Measurements from ENCODE around the gene ITGB8.

Gene ITGB8

DNA sequence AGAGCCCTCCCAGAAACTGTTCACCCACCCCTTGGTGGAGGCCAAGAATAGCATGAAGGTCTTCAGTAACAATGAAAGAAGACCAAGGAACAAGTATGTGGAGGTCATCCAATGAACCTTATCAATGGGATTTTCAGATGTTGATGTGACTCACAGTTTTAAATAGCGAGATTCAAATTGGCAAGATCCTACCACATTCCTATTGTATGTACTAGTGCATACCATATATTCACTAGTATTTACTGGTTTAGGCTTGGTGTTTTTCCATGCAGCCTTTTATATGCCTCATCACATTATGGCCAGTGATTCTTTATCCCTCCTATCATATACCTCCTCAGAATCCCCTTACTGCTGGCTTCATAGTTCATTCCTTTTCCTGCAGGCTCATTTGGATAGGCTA lies 54.4 kb downstream of the ITGB8 start:
- no peak for DNase-seq

DNA sequence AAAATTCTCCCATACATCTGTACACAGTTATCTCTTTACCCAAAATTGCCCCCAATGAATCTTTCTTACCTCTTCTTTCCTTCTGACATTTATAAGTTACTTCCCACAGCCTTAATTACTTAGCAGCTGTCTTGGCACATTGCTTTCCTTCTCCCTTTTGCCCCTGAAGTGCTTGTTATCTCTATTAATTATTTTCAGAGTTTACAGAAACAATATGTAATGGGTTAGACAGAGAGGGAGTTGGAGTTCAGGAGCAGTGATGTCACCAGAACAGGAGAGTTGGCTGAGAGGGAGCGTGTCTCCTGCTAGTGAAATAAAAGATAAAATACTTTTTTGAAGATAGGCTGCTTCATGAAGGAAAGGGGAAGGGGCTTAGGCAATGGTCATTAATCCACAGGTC lies 57.4 kb downstream of the ITGB8 start:
- no peak for DNase-seq

DNA sequence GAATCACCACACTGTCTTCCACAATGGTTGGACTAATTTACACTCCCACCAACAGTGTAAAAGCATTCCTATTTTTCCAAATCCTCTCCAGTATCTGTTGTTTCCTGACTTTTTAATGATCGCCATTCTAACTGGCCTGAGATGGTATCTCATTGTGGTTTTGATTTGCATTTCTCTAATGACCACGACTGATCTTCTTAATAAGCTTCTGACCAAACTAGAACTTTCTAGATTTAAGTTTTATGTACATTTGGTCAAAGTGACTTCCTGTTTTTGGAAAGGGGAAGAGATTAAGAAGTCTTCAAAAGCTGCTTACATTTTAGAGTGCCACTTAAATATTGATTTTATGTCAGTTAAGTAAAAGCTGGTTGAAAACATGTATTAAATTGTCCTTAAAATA lies 58.5 kb downstream of the ITGB8 start:
- peak in 1 of 2 donors; percentile 16 for DNase-seq

DNA sequence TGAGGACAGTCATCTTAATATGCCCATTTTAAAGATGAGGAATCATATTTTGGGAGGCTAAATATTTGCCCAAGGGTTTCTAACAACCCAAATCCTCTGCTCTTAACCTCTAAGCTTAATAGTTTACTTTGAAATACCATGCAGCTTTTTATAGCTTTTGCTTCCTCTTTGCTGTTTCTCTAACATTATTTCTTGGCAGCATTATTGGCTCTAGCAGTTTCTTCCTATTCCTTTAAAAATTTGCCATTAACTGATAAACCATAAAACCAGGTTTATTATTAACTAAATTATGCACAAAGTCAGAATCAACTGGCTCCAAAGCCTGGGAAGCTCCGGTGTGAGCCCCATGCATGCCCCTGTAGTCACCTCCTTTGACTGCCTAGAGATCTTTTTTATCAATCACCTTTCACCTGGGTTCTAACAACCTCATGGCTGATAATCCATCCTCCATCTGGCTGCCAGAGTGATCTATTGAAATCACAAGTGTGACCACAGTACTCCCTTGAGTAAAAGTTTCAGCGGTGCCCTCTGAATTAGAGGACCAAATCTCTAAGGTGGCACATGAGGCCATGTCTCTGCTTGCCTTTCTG lies 62.4 kb downstream of the ITGB8 start:
- no peak for DNase-seq

DNA sequence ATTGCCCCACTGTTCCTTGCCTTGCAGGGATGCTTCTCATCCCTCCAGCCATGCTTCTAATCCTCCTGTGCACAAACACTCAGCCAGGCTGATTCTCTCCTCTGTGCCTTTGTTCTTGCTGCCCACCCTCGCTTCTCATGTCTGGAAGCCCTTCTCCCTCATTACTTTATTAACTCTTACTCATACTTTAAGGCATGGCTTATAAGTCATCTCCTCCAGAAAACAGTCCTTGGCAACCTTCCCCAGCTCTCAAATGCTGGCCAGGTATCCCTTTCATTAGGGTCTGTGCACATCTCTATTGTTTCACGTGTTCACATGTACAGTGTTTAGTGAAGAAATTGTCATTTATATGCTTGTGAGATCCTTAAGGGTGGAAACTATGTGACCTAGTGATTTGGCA lies 62.9 kb downstream of the ITGB8 start:
- no peak for DNase-seq

DNA sequence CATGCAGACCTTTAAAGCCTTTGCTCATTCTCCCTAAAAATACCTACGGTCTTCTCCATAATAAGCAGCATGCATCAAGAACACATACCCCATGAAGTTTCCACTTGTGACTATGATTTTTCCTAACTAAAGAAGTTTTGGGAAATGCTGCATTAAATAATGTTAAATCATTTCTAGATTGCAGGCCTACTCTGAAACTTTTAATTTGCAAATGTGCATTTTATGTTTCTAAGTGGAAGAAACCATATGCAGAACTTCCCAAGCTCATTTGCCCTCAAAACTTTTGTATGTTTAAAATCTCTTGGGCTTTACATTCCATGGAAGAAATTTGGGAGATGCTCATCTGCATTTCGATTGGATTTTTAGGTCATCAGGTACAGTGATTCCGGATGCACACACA lies 63.6 kb downstream of the ITGB8 start:
- no peak for DNase-seq

DNA sequence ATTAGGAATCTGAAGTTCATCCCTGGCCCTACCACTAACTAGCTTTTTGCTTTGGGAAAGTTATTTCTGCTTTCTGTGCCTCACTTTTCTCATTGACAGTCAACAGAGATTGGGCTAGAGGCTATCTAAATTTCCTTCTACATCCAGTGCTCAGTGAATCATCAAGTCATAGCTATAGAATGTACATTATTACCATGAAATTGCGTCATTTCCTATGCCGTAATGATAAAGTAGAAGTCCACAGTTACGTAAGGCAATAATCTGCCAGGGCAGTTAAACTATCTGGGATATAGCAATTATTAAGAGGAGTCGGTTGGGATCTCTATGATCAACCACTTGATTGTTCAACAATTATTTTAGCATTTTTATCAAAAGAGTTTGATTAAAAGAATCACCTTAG lies 64.4 kb downstream of the ITGB8 start:
- no peak for DNase-seq

DNA sequence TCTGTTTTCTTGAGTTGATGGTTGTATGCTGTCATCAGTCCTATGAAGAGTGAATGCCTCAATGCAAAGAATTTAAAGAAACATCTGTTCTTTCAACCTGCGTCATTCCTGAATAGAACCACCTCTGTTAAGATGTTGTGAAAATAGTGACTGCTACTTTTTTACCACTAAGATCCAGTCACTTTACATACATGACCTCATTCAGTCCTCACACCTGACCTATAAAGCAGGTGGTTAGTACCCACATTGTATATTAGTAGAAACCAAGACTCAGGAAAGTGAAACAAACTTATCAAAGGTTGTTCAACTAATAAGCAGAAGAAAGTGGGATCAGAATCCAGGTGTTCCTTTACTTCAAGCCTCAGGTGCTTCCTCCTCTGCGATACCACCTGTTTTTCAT lies 64.8 kb downstream of the ITGB8 start:
- no peak for DNase-seq

DNA sequence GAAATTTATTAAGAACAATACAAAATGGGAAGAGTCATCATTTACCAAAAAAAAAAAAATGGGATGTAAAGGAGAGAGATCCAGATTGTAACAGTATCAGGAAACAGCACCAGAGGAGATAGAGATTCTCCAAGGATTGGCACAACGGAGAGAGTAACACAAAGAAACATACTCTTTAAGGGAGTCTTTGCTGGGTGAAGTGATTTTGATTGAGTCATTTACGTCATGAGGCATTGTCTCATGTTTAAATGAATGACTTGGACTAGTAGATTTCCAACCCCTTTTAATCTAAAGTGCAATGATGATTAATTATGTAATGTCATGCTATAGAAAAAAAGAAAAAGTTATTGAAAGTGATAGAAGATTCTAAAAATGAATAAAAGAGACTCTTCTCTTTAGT lies 68.8 kb downstream of the ITGB8 start:
- DNase-seq = no peak

DNA sequence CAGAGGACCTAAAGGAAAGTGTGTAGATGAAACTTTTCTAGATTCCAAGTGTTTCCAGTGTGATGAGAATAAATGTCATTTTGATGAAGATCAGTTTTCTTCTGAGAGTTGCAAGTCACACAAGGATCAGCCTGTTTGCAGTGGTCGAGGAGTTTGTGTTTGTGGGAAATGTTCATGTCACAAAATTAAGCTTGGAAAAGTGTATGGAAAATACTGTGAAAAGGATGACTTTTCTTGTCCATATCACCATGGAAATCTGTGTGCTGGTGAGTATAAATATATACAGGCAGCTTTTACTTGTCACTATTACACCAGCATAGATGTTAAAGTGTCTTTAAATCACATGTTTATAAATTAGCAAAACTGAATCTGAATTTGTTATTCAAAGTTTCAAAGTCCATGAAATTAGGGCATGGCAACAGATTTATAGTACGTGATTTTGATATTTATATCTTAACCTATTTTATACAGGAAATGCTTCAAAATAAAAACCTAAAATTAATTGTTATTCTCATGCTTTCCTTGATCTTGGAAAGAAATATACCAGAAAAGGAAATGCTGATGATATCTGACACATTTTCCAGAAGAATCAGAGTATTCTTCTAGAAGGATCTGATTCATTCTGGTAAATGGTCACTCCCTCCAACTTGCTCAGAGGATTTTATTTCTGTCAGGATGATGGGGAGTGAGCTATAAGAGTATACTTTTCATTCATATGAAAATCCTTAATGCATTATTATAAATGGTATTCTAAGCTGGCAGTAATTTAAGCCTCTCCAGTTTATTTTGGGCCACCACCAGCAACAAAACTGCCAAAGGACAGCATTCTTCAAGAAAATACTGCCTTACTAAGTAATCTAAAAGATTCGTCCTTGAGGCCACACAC lies 71.4 kb downstream of the ITGB8 start:
- DNase-seq = no peak

DNA sequence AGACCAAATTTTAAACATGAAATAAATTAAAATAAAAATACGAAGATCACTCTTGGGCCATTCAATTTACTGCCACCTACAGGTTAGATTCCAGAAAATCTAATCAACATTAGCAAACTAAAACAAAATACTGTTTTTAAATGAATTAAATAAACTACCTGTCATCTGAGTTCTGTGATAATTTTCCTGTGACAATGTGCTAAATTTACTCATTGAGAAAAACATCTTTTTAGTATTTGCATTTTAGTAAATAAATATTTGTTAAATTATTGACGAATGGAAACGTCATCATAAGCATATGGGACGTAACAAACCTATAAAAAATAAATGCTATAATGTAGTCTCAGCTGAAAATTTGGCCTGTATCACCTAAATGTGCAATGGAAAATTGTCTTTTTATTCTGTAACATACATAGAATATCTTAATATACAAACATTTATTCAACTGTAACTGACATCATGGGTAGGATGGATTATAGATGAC lies 72.1 kb downstream of the ITGB8 start:
- peak in 1 of 2 donors; percentile 18 for DNase-seq

DNA sequence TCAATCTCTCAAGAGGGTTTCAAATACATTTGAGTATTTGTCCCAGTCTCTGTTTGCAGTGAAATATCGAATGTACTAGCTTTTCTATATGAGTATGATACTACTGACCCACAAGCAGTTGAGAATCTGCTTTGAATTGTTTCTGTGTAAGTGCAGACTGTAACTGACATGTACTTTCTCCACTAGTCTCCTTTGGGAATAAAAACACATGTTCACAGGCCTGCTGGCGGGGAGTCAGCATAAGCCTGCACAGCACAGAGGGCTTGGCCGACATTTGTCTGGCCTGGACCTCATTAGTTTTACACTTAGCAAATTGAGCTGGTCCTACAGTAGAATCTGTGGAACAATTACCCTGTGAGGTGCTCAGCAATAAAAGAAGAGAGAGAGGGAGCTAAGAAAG lies 72.6 kb downstream of the ITGB8 start:
- no peak for DNase-seq

DNA sequence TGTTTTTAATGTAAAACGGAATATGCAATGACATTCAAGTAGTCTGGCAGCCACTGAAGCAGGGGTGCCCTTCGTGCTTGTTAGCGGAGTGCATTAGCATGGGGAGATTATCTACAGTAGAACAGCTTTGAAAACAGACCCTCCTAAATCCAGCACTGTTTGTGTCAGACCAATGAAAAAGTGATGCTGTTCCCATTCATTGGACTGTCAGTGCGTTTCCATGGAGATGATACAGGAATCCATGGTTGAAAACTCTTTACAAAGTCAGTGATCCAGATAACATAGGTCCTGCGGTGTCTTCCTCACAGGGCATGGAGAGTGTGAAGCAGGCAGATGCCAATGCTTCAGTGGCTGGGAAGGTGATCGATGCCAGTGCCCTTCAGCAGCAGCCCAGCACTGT lies 73.6 kb downstream of the ITGB8 start:
- DNase-seq = no peak

DNA sequence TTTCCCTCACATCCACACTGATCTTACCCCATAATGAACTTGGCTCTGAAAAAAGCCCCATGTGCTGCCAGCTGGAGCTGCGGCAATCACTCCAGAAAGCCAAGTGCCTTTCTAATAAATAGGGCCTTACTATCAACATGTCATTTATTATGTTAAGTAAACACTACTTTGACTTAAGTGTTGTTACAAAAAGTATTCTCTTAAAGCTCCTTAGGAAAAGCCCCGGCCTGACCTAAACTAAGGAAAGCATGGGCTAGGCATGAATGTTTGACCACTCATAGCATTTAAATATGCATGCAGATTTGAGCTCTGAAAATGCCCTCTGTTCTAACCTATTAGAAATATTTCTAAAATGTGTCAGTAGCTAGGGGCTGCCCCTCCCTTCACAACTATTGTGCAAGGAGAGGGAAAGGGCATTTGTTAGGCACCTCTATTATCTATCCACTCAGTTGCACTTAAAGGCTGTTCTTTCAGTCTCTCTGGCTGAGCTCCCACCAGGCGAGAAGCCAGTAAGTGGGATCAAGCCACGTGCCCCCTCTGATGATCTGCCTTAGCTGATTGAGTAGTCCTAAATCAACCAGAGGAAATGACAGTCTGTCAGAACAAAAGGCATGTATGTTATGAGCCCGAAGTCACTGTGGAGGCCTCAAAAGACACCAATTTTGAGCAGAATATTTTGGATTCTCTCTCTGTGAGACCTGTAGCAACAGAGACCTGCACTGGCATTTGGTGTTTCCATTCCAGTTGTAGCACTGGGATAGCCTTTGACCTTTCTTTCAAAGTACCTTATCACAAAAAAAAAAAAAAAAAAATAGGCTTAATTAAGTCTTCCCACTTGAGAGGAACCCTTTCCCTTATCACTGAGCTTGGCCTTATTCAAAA lies 77.1 kb downstream of the ITGB8 start:
- DNase-seq = no peak

DNA sequence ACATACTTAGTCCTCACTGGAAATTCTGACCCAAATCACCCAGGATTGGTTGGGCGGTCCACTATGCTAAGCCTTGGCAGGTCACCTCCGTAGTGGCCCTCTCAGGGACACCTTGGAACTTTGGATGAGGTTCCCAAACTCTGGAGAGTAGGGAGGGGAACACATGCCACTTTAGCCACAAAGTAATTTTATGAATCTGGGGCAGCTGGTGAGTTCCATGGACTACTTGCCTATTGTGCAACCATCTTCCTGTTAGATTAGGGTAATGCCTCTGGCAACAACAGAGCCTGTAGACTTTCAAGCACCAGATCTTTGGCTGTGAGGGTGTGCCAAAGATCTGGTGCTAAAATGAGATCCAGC lies 77.7 kb downstream of the ITGB8 start:
- no peak for DNase-seq

DNA sequence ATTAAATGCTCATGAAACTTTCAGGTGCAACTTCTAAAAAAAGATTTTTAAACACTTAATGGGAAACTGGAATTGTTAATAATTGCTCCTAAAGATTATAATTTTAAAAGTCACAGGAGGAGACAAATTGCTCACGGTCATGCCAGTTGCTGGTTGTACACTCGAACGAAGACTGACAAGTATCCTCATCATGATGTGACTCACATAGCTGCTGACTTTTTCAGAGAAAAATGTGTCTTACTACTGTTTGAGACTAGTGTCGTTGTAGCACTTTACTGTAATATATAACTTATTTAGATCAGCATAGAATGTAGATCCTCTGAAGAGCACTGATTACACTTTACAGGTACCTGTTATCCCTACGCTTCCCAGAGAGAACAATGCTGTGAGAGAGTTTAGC lies 79.3 kb downstream of the ITGB8 start:
- no peak for DNase-seq

DNA sequence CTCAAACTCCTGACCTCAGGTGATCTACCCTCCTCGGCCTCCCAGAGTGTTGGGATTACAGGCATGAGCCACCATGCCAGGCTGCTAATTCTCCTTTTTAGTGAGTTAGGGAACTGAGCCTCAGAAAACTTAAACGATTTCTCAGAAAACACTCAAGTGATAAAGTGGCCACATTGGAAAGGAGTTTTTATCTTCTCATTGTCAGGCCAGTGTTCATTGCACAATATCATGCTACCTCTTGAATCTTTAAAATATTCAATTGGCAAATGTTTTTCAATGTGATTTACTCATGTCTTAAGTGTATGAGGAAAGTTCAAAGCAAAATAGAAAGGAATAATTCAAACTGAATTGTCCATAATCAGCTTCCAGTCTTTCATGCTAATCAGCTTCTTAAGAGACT lies 80.7 kb downstream of the ITGB8 start:
- DNase-seq = no peak

DNA sequence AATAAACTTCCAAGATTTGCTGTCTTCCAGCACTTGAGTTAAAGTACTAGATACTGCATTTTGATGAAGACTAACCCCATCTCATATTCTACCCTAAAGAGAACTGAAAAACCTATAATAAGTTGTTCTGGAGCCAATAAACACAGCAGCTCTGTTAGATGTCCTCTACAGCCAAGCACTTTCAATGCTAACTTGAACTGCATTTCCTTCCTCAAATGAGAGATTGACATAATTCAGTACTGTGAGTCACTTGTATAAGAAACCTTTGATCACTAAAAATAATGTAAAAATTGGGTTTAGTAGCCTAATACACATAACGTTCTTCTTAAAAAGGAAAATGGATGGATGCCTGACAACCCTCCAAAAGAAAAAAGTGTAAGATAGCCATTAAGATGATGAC lies 81.3 kb downstream of the ITGB8 start:
- DNase-seq = no peak

DNA sequence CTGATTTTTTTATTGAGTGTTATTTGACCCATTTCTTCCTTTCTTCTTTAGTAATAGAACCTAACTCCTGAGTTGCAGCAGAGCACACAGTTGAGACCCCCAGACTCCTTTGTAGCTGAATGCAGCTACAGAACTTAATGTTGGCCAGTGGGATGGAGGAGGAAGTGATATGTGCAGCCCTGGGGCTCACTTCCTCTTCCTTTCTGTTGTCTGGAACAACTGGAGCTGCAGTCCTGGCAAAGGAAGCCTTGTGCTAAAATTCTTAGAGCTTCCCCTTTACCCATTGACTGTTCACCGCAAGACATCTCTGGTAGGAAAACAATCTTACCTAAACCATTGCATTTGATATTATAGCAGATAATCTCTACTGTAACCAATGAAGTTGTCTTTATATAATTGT lies 86.6 kb downstream of the ITGB8 start:
- no peak for DNase-seq

DNA sequence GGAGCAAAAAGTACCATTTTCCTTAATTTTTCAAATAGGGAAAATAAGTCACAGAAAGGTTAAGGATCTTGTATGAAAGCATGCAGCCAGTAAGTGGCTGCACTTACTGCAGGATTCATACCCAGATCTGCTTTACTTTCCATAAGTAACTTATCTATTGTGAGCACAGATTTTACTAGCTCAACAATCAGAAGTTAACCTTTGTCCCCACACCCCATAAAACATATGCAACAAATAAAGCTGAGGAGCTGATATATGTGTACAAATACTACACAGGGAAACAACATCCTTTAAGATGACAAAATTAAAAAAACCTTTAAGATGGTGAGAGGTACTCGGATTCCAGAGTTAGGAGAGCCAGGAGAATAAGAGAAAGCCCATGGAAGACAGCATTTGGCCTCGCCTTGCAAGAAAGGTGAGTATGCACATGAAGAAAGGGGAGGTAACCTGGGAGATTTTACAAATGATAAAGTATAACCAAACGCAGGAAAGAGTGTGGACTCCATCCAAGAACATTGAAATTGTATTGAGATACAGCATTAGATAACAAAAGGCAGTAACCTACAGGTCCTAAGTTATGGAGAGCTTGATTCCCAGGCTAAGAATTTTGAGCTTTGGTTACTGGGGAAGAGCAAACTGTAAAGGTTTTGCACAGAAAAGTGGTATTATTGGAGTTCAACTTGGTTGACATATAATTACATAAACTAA lies 87.1 kb downstream of the ITGB8 start:
- DNase-seq = no peak

DNA sequence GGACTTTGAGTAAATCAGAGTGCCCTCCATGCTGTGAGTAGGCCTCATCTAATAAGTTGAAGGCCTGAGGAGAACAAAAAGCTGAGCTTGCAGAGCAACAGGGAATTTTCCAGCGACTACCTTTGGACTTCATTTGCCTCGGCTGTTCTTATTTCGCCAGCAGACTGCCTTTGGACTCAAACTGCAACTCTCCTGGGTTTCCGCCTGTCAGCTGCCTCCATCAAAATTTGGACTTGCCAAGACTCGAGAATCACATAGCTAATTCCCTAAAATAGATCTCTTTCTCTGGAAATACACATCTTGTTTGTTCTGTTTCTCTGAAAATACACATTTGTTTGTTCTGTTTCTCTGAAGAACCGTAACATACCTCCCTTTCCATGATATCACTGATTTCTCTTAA lies 93.8 kb downstream of the ITGB8 start:
- DNase-seq = no peak

DNA sequence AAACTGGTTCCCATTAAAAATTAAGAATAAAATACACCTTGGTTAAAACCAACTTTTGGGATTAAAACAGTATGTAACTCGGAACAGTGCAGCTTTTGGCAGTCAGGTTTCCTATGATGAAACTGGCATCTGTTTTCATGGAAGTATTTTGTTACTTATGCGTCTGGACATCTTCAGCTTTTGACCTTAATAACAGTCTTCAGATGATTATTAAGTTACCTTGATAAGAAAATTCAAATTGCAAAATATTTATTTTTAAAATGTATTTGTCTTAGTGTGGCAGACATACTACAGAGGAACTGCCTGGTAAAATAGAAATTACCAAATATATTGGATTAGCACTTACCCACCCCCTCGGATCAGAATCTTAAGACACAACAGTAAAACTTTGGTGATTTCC lies 100.0 kb downstream of the ITGB8 start:
- DNase-seq = no peak

DNA sequence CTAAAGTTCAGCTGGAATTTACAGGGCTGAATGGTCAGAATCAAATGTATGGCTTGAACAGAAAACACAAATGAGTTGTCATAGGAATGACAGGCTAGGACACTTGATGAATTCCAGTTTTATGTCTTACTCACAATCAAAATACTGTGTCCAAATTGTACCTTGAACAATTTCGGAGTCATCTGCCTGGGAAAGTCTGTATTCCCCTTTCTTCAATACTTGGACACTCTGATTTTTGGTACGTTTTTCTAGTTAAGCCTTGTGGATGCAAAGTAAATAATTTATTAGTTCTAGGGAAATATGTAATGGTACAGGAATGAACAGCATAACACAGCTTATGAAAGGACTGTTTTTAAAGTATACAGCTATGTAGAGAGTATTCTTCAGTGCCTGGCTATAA lies 100.4 kb downstream of the ITGB8 start:
- DNase-seq = no peak

Measured in hippocampal formation (tissue), 2 donors.